ENCODE data around the gene TFAM.

Gene TFAM

DNA sequence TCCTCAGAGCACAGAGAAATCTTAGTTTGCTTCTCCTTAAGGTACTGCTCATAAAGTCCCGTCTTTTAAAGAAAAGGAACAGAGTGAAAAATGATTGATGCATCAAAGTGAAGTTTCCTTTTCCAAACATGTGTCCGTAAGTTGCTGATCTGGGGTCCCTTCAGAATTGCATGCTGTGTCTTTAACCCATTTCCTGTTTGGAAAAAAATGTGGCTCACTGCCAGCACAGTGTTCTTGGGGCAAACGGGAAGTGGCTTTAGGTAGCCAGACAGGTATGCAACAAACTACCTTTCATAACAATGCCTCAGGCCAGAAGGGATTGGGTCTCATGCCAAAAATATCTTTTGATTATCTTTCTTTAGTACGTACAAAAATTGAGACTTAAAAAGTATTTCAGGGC is 50.9 kb downstream of the TFAM start:
- DNase-seq, result peak; percentile 85

DNA sequence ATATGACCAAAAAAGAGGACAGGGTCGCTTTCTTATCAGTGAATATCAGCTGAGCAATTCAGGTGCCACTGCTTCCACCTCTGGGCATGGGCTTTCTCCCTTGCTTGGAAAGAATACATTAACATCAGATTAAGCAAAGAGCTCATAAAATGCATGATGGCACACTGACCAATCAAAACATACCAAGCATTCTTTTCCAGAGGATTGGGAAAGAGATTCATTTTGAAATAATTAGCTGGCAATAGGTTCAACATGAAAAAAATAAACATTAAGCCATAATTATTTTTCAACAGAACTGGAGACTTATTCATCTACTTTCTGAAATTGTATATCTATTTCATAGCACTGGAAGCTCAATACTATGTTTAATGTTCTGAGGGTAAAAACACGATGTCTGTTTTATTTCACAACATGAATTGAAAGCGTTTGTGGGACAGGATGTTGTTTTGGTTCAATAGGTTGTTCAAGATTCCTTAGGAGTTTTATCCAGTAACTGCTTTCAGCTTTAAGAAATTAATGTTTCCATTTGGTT is 53.2 kb downstream of the TFAM start:
- DNase-seq, result no peak

DNA sequence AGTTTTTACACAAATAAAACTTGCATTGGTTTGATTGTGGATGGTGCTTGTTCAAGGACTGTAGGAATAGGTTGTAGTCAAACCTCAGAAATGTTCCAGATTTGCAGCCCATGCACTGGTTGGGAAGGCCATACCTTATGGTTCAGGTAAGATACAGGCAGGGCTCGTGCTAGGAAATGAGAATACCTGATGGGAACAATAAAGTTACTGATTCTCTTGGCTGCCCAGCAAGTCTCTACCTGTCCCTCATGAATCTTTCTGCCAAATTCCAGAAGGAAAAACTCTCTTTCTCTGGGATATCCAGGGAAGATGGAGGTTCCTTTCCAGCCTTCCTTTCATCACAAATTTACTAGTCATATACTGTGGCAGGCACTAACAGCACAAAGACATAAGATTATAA is 53.8 kb downstream of the TFAM start:
- DNase-seq, result no peak

DNA sequence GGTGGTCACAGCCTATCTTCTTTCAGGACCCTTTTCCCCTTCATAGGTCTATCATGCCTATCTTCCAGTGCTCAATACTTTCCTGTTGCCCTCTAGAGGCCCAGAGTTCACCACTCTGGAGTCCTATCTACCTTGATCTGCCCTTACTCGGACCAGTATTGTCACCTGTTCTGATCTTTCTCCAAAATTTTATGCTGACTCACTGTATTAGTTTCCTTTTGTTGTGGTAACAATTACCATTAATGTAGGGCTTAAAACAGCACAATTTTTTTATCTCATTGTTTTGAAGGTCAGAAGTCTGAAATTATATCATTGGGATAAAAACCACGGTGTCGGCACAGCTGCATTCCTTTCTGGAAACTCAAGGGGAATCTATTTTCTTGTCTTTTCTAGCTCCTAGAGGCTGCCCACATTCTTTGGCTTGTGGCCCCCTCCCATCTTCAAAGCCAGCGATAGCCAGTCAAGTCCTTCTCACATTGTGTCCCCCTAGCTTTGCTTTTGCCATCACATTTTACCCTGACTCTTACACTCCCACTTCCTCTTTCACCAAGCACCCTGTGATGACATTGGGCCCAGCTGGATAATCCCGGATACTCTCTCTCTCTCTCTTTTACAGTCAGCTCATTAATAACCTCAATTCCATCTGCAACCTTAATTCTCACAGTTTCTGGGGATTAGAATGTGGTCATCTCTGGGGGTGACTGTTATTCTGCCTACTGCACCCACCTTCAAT is 54.6 kb downstream of the TFAM start:
- no peak for DNase-seq

DNA sequence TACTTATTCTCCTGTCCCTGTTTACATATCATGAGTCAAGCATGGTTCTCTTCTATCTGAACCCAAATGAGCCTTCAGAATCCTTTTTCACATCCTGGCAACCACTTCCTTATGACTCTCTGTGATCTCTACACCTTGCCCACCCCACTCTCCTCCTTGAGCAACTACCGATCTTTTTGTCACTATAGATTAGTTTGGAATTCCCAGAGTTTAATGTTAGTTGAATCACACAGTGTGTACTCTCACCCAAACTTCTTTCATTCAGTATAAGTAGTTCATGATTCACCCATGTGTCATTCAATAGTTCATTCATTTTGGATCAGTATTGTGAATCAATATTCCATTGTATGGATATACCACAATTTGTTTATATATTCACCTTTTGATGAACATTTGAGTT is 55.3 kb downstream of the TFAM start:
- DNase-seq, result no peak

DNA sequence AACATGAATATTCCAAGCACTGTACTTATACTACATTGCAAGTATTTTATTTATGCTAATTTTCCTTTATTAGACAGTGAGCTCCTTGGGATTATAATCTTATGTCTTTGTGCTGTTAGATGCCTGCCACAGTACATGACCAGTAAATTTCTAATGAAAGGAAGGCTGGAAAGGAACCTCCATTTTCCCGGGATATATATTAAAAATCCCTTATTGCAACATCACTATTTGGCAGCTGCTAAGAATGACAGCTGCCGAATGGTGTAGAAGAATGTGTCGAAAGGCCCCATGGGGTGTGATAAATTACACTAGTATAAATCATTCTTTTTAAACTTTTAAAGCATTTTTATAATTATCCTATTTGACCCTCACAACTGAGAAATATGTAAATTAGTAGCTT is 59.1 kb downstream of the TFAM start:
- no peak for DNase-seq

DNA sequence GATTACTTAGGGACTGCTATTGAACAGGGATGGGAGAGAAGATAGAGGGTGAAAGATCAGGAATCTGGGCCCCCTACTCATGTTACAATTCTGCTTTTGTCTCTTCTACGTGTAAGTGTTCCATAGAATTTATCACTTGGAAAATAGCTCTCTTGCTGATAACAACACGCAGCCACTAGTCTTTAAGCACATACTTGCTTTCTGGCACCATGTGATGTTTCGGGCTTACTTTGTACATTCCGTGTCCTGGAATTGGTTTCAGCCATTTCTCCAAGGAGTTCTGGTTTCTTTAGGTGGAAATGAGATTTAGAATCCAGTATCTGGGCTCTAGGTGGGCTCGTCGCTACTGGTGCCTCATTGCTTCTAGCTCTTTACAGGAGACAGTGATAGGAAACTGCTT is 59.7 kb downstream of the TFAM start:
- peak; percentile 36 for DNase-seq

DNA sequence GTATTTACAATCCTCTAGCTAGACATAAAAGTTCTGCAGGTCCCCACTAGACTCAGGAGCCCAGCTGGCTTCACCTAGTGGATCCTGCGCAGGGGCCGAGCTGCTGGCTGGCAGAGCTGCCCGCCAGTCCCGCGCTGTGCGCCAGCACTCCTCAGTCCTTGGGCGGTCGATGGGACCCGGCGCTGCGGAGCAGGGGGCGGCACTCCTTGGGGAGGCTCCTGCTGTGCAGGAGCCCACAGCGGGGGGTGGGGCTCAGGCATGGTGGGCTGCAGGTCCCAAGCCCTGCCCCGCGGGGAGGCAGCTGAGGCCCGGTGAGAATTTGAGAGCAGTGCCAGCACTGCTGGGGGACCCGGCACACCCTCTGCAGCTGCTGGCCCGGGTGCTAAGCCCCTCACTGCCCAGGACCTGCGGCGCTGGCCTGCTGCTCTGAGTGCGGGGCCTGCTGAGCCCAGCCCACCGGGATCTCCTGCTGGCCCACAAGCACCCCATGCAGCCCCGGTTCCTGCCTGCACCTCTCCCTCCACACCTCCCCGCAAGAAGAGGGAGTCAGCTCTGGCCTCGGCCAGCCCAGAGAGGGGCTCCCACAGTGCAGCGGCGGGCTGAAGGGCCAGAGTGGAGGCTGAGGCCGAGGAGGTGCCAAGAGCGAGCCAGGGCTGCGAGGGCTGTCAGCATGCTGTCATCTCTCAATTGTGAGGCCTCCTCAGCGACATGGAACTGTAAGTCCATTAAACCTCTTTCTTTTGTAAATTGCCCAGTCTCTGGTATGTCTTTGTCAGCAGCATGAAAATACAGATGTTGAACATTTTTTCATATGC is 63.1 kb downstream of the TFAM start:
- no peak for DNase-seq

Data from NCI-H69 (cell line).